NCI-H187 (cell line): ENCODE results near the gene HS2ST1.
"Not testable (repeated sequence)": the region's sequence is repeated elsewhere in the genome, so short reads cannot be mapped to it uniquely, and the experiment has no call there.

Experiments
- DNase-seq, 2 experiments: peaks; one replicate each; lab custom pipeline; 2025; lab: John Stamatoyannopoulos, UW

HS2ST1 gene

GRCh38 chr1:86971778-86972177 is 57.3 kb downstream of the HS2ST1 start:
- no peak for DNase-seq

DNA sequence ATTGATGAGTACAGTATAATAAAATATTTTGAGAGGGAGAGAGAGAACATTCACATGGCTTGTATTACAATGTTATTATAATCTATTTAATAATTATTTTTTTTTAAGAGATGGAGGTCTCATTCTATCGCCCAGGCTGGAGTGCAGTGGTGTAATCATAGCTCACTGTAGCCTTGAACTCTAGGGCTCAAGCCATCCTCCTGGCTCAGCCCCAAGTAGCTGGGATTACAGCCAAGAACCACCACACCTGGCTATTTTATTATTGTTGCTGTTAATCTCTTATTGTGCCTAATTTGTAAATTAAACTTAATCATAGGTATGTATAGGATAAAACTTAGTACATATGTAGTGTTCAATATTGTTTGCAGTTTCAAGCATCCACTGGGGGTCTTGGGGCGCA is 57.8 kb downstream of the HS2ST1 start:
- no peak for DNase-seq

DNA sequence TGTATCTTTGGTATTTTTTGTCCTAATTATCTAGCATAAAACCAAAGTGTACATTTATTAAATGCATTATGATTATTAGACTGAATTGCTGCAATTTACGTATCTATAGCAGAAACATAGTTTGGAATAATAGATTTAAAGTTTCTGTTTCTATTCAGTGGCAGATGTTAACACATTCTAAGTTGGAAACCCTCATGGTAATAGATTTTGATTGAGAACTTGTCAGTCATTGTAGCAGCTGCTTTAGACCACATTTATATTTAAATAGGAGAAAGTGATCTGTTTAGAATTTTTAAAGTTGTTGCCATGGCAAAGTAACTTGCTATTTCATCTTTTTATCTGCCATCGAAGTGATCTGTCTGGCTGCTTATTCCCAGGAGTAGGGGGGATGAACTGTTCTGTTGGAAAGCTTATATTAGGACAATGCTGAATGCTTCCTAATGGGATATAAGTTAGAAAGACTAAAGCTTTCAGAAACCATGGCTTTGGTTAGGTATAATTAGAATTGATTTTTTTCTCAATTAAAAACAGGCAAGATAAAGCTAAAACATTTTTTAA is 61.6 kb downstream of the HS2ST1 start:
- no peak for DNase-seq

GRCh38 chr1:86976664-86977063 is 62.2 kb downstream of the HS2ST1 start:
- no peak for DNase-seq

- no peak for DNase-seq
These were observed 67.2 kb downstream of the HS2ST1 start for GRCh38 chr1:86981482-86982213.

- DNase-seq: not testable (repeated sequence)
These were observed 69.2 kb downstream of the HS2ST1 start for GRCh38 chr1:86983677-86984076.

DNA sequence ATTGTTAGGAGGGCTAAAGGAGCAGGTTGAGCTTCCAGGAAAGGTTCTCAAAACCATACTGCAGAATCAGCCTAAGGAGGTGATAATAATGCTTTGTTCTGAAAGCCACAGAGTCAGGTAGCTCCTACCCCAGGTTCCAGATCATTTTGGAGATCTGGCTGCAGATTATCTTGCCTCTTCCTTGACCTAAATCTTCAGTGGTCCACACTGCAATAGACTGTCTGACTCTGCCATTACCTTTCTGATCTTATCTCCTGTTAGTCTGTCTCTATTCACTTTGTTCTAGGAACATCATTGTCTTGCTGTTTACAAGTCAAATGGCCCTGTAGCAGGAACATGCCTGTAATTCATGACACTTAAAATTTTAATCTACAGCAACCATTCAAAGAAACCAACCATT is 73.0 kb downstream of the HS2ST1 start:
- no peak for DNase-seq

GRCh38 chr1:86988835-86989234 is 74.4 kb downstream of the HS2ST1 start:
- DNase-seq: no peak

GRCh38 chr1:86989690-86990089 is 75.3 kb downstream of the HS2ST1 start:
- not testable (repeated sequence) for DNase-seq

- DNase-seq: no peak
These were observed 76.4 kb downstream of the HS2ST1 start for GRCh38 chr1:86990826-86991225.

- no peak for DNase-seq
These were observed 77.2 kb downstream of the HS2ST1 start for GRCh38 chr1:86991549-86992186.

- no peak for DNase-seq
These were observed 78.4 kb downstream of the HS2ST1 start for GRCh38 chr1:86992861-86993260.

- DNase-seq: no peak
These were observed 79.0 kb downstream of the HS2ST1 start for GRCh38 chr1:86993269-86993985.

DNA sequence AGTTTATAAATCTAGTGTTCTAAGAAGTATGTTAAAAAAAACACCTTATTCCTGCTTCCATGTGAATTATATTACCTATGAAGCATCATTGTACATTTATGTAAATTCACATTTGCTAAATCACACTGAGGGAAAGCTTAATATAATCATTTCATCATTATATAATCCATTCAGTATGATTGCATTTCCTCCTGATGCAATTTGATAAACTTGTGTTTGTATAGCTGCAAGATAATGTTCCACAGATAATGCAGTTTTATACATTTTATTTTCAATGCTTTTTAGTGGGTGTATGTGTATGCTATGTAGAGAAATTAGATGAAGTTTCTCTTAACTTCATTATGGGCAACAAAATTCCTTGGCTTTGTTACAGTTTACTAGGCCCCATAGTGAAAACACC is 79.6 kb downstream of the HS2ST1 start:
- no peak for DNase-seq

- no peak for DNase-seq
These were observed 83.1 kb downstream of the HS2ST1 start for GRCh38 chr1:86997538-86997937.

- no peak for DNase-seq
These were observed 83.8 kb downstream of the HS2ST1 start for GRCh38 chr1:86998280-86998679.

- no peak for DNase-seq
These were observed 84.3 kb downstream of the HS2ST1 start for GRCh38 chr1:86998727-86999126.

GRCh38 chr1:87000460-87000859 is 86.0 kb downstream of the HS2ST1 start:
- DNase-seq: no peak

DNA sequence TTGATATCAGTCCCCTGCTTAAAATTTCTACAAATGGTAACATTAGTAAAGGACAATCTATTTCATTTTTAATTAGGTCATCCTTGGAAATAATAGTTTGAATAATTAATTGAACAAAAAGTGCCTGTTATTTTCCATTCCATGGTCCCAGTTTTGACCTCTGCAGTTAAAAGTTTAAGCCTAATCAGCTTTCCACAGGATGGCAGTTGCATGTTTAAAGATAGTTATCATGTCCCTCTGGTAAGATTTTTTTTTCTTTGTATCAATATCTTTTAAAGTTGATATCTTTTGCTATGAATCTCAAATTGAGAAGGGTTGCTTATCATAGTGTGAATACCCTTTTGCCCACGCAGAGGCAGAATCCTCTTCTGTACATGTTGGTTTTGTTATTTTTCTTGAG is 90.4 kb downstream of the HS2ST1 start:
- no peak for DNase-seq

- DNase-seq: no peak
These were observed 92.9 kb downstream of the HS2ST1 start for GRCh38 chr1:87007323-87007722.

- not testable (repeated sequence) for DNase-seq
These were observed 99.0 kb downstream of the HS2ST1 start for GRCh38 chr1:87013385-87013784.

DNA sequence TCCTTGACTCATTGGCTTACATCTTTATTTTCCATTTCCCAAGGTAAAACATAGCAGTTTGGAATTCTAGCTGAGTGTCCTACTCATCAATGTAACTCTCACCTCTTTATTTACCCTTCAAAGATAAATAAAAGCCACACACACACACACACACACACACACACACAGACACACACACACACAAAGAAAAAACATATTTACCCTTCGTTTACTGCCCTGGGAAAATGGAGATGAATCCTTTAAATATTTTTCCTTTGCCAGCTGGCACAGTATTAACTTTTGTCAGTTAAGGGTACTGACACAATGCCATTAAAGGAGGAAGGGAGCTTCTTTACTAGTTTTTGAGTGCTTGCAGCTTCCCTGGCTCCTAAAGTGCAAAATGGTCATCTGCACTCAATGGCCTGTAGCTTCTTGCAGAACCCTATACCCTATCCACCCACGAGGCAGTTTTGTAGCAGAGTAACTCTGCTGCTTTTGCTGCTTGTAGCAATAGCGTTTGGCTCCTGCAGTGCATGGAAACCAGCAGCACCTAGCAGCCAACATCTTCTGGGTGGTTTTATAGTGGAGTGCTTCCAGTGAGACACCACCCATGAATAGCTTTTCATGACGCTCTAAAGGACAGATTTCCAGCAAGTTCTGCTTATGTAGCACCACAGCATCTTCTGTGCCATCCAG is 103.7 kb downstream of the HS2ST1 start:
- no peak for DNase-seq
